22Rv1 (cell line): Measurements from ENCODE around the gene NSMCE3.

Experiments used
- CTCF ChIP-seq: fragments of 450-650 bp; IDR thresholded peaks from 2 replicates; pipeline ENCODE4 v1.5.1; 2017; ENCODE audit warnings: mild to moderate bottlenecking
- ZFX ChIP-seq: fragments of 450-650 bp; IDR thresholded peaks from 2 replicates; pipeline ENCODE4 v1.6.1; 2017; ENCODE audit warnings: antibody characterized with exemption, borderline replicate concordance

GRCh38 chr15:29311696-29312095, 42.1 kb upstream of the NSMCE3 start:
- TF ChIP-seq CTCF (no peak), ZFX (no peak)
